IPS DF 4.7 (cell line): ENCODE measurements around the gene RBM19.

ENCODE experiments used
- DNase-seq: peaks from one replicate; pipeline ENCODE4 v3.0.0-alpha.2; 2013; ENCODE audit warnings: low spot score; ENCODE audit errors: extremely low read depth

Gene RBM19

GRCh38 chr12:113886721-113887120 lies 79.4 kb downstream of the RBM19 start:
- DNase-seq = no peak

GRCh38 chr12:113884392-113884791 lies 81.7 kb downstream of the RBM19 start:
- no peak for DNase-seq

- DNase-seq = no peak
Measured at GRCh38 chr12:113882690-113883089, 83.4 kb downstream of the RBM19 start.

- no peak for DNase-seq
Measured at GRCh38 chr12:113880988-113881962, 84.8 kb downstream of the RBM19 start.

- DNase-seq = no peak
Measured at GRCh38 chr12:113880326-113880725, 85.8 kb downstream of the RBM19 start.

GRCh38 chr12:113879658-113880057 lies 86.5 kb downstream of the RBM19 start:
- DNase-seq = no peak

- DNase-seq = no peak
Measured at GRCh38 chr12:113877607-113878006, 88.5 kb downstream of the RBM19 start.

GRCh38 chr12:113876160-113876559 lies 90.0 kb downstream of the RBM19 start:
- no peak for DNase-seq

GRCh38 chr12:113875691-113876090 lies 90.4 kb downstream of the RBM19 start:
- DNase-seq = no peak

GRCh38 chr12:113874999-113875561 lies 91.0 kb downstream of the RBM19 start:
- DNase-seq = no peak

- no peak for DNase-seq
Measured at GRCh38 chr12:113874326-113874725, 91.8 kb downstream of the RBM19 start.

- no peak for DNase-seq
Measured at GRCh38 chr12:113873740-113874139, 92.4 kb downstream of the RBM19 start.

- no peak for DNase-seq
Measured at GRCh38 chr12:113870890-113871289, 95.2 kb downstream of the RBM19 start.

GRCh38 chr12:113870035-113870434 lies 96.1 kb downstream of the RBM19 start:
- no peak for DNase-seq

- DNase-seq = no peak
Measured at GRCh38 chr12:113868365-113868764, 97.8 kb downstream of the RBM19 start.

GRCh38 chr12:113867258-113867657 lies 98.9 kb downstream of the RBM19 start:
- no peak for DNase-seq

GRCh38 chr12:113866496-113866895 lies 99.6 kb downstream of the RBM19 start:
- no peak for DNase-seq

GRCh38 chr12:113863455-113863845 lies 102.7 kb downstream of the RBM19 start:
- no peak for DNase-seq

- no peak for DNase-seq
Measured at GRCh38 chr12:113862590-113863454, 103.3 kb downstream of the RBM19 start.

- no peak for DNase-seq
Measured at GRCh38 chr12:113861708-113862312, 104.3 kb downstream of the RBM19 start.

- no peak for DNase-seq
Measured at GRCh38 chr12:113860950-113861349, 105.2 kb downstream of the RBM19 start.
